ENCODE results near the gene SLC25A10. TPM values are rescaled to one million over a fixed set of nuclear protein-coding genes. Genes with fewer than 3 reads are reported as not detected.

SLC25A10 gene
- total RNA-seq, 1 donor from 2014 or later, result 9.1 TPM

GRCh38 chr17:81727324-81728031 lies 15.4 kb downstream of the SLC25A10 start:
- Histone ChIP-seq H2AFZ (replicated peaks) (no peak overlapping the region), H3K36me3 (no peaks in the 10 kb centered on the region), H3K27ac (no peak overlapping the region), H3K4me3 (no peak overlapping the region), H3K9ac (no peak overlapping the region), H3K4me2 (no peak overlapping the region), H4K20me1 (ENCODE audit: low read depth) (no peaks in the 10 kb centered on the region), H3K27me3 (no peaks in the 10 kb centered on the region), H3K4me1 (peaks cover 8% of the 10 kb centered on the region), H3K79me2 (ENCODE audit: low read depth) (no peaks in the 10 kb centered on the region), H3K9me3 (ENCODE audit: low read depth) (no peaks in the 10 kb centered on the region), H3F3A (ENCODE audit: low read depth) (peaks cover 9% of the 10 kb centered on the region)
- peaks cover 16% of the 10 kb centered on the region for H3K4me1 Mint-ChIP-seq
- no peaks in the 10 kb centered on the region for H3K27me3 Mint-ChIP-seq (ENCODE audit: insufficient read depth, low read depth)
- H3K27ac Mint-ChIP-seq, result no peak overlapping the region
- TF ChIP-seq EZH2 (IDR thresholded peaks at IDR 0.05) (no peak), CTCF (IDR thresholded peaks at IDR 0.05) (no peak), EZH2phosphoT487 (IDR thresholded peaks at IDR 0.05) (no peak)
- no peak for DNase-seq (ENCODE audit: low spot score)
- H3K4me3 Mint-ChIP-seq, result no peak overlapping the region
- no peaks in the 10 kb centered on the region for H3K9me3 Mint-ChIP-seq
- no peaks in the 10 kb centered on the region for H3K36me3 Mint-ChIP-seq

GRCh38 chr17:81733507-81734404 lies 21.7 kb downstream of the SLC25A10 start:
- Histone ChIP-seq H3K9ac (no peak overlapping the region), H3K79me2 (ENCODE audit: low read depth) (no peaks in the 10 kb centered on the region), H2AFZ (replicated peaks) (no peak overlapping the region), H3K36me3 (no peaks in the 10 kb centered on the region), H4K20me1 (ENCODE audit: low read depth) (no peaks in the 10 kb centered on the region), H3K9me3 (ENCODE audit: low read depth) (no peaks in the 10 kb centered on the region), H3K4me1 (peaks cover 8% of the 10 kb centered on the region), H3K4me2 (no peak overlapping the region), H3K27ac (no peak overlapping the region), H3K4me3 (no peak overlapping the region), H3F3A (ENCODE audit: low read depth) (peaks cover 14% of the 10 kb centered on the region), H3K27me3 (peaks cover 7% of the 10 kb centered on the region)
- Mint-ChIP-seq H3K36me3 (no peaks in the 10 kb centered on the region), H3K27ac (no peak overlapping the region), H3K4me3 (no peak overlapping the region), H3K27me3 (ENCODE audit: insufficient read depth, low read depth) (peaks cover 7% of the 10 kb centered on the region), H3K4me1 (peaks cover 21% of the 10 kb centered on the region), H3K9me3 (no peaks in the 10 kb centered on the region)
- DNase-seq (ENCODE audit: low spot score), result peak; percentile 85
- TF ChIP-seq EZH2 (IDR thresholded peaks at IDR 0.05), result no peak
- no peak for TF ChIP-seq EZH2phosphoT487 (IDR thresholded peaks at IDR 0.05)
- peak; percentile 81 for TF ChIP-seq CTCF (IDR thresholded peaks at IDR 0.05)

DNA sequence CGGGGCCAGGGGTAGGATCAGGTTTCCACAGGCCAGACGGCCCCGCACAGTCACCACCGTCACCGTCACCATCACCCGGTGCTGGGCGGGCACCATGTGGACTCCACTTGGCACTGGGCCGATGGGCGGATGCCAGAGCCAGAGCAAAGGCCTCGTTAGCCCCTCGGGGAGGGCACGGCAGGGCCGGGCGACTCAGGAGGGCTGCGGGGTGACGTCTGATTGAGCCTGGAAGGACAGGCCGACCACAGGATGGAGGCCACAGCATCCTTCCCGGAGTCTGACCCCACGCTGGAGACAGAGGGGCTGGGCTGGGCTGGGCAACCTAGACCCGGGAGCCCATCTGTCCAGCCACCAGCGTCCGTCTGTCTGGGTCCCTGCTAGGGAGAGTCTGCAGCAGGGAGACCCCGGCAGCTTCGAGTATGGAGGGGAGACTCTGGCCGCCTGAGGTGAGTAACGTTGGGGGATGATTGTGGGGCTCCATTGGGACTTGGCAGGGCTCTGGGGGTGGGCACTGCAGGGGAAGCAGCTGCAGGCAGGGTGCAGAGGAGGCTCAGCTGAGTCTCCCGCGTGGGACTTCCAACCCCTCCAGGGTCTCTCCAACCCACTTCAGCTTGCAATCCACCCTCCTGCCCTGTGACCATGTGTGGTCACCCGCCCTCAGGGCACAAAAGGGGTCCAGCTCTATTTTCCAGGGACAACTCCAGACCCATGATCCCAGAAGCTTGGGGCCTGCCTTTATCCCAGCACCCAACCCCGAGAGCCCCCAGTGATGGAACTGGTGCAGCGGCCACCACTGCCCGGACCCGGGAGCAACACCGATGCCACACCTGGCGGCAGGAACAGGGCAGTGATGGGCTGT lies 22.6 kb downstream of the SLC25A10 start:
- Mint-ChIP-seq H3K36me3 (no peaks in the 10 kb centered on the region), H3K4me1 (peaks cover 21% of the 10 kb centered on the region), H3K27me3 (ENCODE audit: insufficient read depth, low read depth) (peaks cover 8% of the 10 kb centered on the region), H3K9me3 (no peaks in the 10 kb centered on the region), H3K4me3 (no peak overlapping the region), H3K27ac (no peak overlapping the region)
- Histone ChIP-seq H3K4me2 (no peak overlapping the region), H2AFZ (replicated peaks) (no peak overlapping the region), H4K20me1 (ENCODE audit: low read depth) (no peaks in the 10 kb centered on the region), H3K9ac (no peak overlapping the region), H3K4me1 (peaks cover 8% of the 10 kb centered on the region), H3K9me3 (ENCODE audit: low read depth) (no peaks in the 10 kb centered on the region), H3K27ac (no peak overlapping the region), H3F3A (ENCODE audit: low read depth) (peaks cover 14% of the 10 kb centered on the region), H3K27me3 (peaks cover 7% of the 10 kb centered on the region), H3K4me3 (no peak overlapping the region), H3K36me3 (no peaks in the 10 kb centered on the region), H3K79me2 (ENCODE audit: low read depth) (no peaks in the 10 kb centered on the region)
- TF ChIP-seq EZH2phosphoT487 (IDR thresholded peaks at IDR 0.05) (no peak), CTCF (IDR thresholded peaks at IDR 0.05) (no peak), EZH2 (IDR thresholded peaks at IDR 0.05) (no peak)
- no peak for DNase-seq (ENCODE audit: low spot score)
